ENCODE data around the gene PLEKHM1. TPM values are rescaled to one million over a fixed set of nuclear protein-coding genes. Genes with fewer than 3 reads are reported as not detected.

PLEKHM1 gene

DNA sequence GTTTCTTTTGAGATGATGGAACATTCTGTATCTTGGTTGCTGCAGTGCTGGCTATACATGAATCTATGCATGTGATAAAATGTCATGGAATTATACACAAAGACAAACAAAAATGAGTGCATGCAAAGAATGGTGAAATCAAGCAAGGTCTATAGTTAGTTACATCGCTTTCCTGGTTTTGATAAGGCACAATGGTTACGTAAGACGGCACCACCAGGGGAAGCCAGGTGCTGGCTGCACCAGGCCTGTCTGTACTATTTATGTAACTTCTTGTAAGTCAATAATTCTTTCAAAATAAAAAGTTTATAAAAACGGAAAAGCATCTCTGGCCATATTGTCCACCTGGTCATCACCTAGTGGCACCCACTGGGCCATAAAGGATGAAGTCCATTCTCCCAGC is 104.3 kb downstream of the PLEKHM1 start:
- H3K9ac ChIP-seq (ENCODE audit: low read length), result no peak overlapping the region
- no peak overlapping the region for H2BK15ac ChIP-seq (ENCODE audit: low read depth, poor library complexity, severe bottlenecking)
- no peak overlapping the region for H2BK12ac ChIP-seq (ENCODE audit: low read length in 2 of 2)
- peaks cover 3% of the 10 kb centered on the region for H3K9me3 ChIP-seq (ENCODE audit: control insufficient read depth, low read length)
- no peak overlapping the region for H3K23ac ChIP-seq (ENCODE audit: low read length in 2 of 2)
- H4K91ac ChIP-seq (ENCODE audit: low read length), result no peak overlapping the region
- H4K8ac ChIP-seq (ENCODE audit: low read length), result no peak overlapping the region
- H3K36me3 ChIP-seq (ENCODE audit: control insufficient read depth in 1 of 2, insufficient read depth in 2 of 2, low read depth in 1 of 2, low read length in 2 of 2), result no peaks in the 10 kb centered on the region
- H2BK120ac ChIP-seq (ENCODE audit: low read depth, low read length), result no peak overlapping the region
- no peak overlapping the region for H3K18ac ChIP-seq (ENCODE audit: low read depth in 1 of 2, low read length in 2 of 2)
- WGBS, result 95% methylated on average over 4 of the region's 4 CpGs
- no peak overlapping the region for H2AFZ ChIP-seq (ENCODE audit: low read depth, low read length)
- peaks cover 17% of the 10 kb centered on the region for H3K4me1 ChIP-seq (ENCODE audit: control insufficient read depth, insufficient read depth, low read depth, low read length)
- no peak overlapping the region for H3K27ac ChIP-seq (ENCODE audit: low read length, poor library complexity, severe bottlenecking)
- H2BK5ac ChIP-seq (ENCODE audit: low read depth, low read length, poor library complexity, severe bottlenecking), result no peak overlapping the region
- no peak overlapping the region for H3K4me3 ChIP-seq (ENCODE audit: insufficient read depth in 1 of 2, low read depth in 1 of 2, low read length in 2 of 2)
- H3K27me3 ChIP-seq (ENCODE audit: control insufficient read depth in 1 of 2, insufficient read depth in 1 of 2, low read length in 2 of 2), result peaks cover 0 to 42% of the 10 kb centered on the region in 2 experiments
- no peak overlapping the region for H3K4ac ChIP-seq (ENCODE audit: low read depth in 1 of 2, low read length in 2 of 2)
- H3K14ac ChIP-seq (ENCODE audit: low read length in 2 of 2), result no peak overlapping the region
- no peak overlapping the region for H3K4me2 ChIP-seq (ENCODE audit: low read length, poor library complexity, severe bottlenecking)
- no peaks in the 10 kb centered on the region for H3K79me1 ChIP-seq (replicated peaks; ENCODE audit: low read length, poor library complexity, severe bottlenecking)
- H2AK5ac ChIP-seq (ENCODE audit: low read length, severe bottlenecking), result no peak overlapping the region
- no peak for DNase-seq

Small RNA genes lying within 50 kb of the gene (small RNA-seq; reads per million reads assigned to genes)
- not detected for gene RF00017 (ENCODE audit: low read depth)

Measured in mesenchymal stem cell (in vitro differentiated cells and primary cell).